Mesendoderm (in vitro differentiated cells): ENCODE results near the gene AMELX.

Experiments
- DNase-seq: peaks from one replicate; pipeline ENCODE4 v3.0.0; 2013
- H2AK5ac ChIP-seq: 2 replicates; pipeline ENCODE4 v1.6.1; 2013; ENCODE audit warnings: low read length, inconsistent platforms
- H2BK120ac ChIP-seq: 2 replicates; pipeline ENCODE4 v1.6.1; 2013; ENCODE audit warnings: low read depth, mild to moderate bottlenecking, low read length, moderate library complexity, mixed read lengths
- H2BK15ac ChIP-seq: replicated peaks from 2 replicates; pipeline ENCODE4 v1.6.1; 2013; ENCODE audit warnings: low read depth, mild to moderate bottlenecking, moderate library complexity
- H2BK5ac ChIP-seq: 2 replicates; pipeline ENCODE4 v1.6.1; 2013; ENCODE audit warnings: low read length, inconsistent platforms
- H3K18ac ChIP-seq: 2 replicates; pipeline ENCODE4 v1.6.1; 2013; ENCODE audit warnings: mild to moderate bottlenecking, low read length, mixed read lengths
- H3K23ac ChIP-seq: one replicate; pipeline ENCODE4 v1.6.1; 2013; ENCODE audit warnings: low read length
- H3K27ac ChIP-seq: 2 replicates; pipeline ENCODE4 v1.5.1; 2013; ENCODE audit warnings: low read depth, mild to moderate bottlenecking, inconsistent platforms, low read length, moderate library complexity
- H3K27me3 ChIP-seq: 2 replicates; pipeline ENCODE4 v1.6.1; 2013; ENCODE audit warnings: low read length, control low read depth, mild to moderate bottlenecking, inconsistent platforms; ENCODE audit not compliant: insufficient read depth, poor library complexity
- H3K36me3 ChIP-seq: 2 replicates; pipeline ENCODE4 v1.6.1; 2013; ENCODE audit warnings: low read length, inconsistent platforms; ENCODE audit not compliant: control insufficient read depth, insufficient read depth
- H3K4ac ChIP-seq: one replicate; pipeline ENCODE4 v1.6.1; 2013; ENCODE audit warnings: low read depth, mild to moderate bottlenecking, low read length, moderate library complexity
- H3K4me1 ChIP-seq: 2 replicates; pipeline ENCODE4 v1.6.1; 2013; ENCODE audit warnings: low read depth, low read length, inconsistent platforms; ENCODE audit not compliant: control insufficient read depth
- H3K4me2 ChIP-seq: 2 replicates; pipeline ENCODE4 v1.6.1; 2013; ENCODE audit warnings: low read length
- H3K4me3 ChIP-seq: 2 replicates; pipeline ENCODE4 v1.5.1; 2013; ENCODE audit warnings: mild to moderate bottlenecking, low read length
- H3K56ac ChIP-seq: one replicate; pipeline ENCODE4 v1.6.1; 2013; ENCODE audit warnings: low read length
- H3K79me1 ChIP-seq: 2 replicates; pipeline ENCODE4 v1.6.1; 2013; ENCODE audit warnings: low read length, inconsistent platforms
- H3K79me2 ChIP-seq: 2 replicates; pipeline ENCODE4 v1.6.1; 2013; ENCODE audit warnings: mild to moderate bottlenecking, low read length; ENCODE audit not compliant: control insufficient read depth, insufficient read depth
- H3K9ac ChIP-seq: 2 replicates; pipeline ENCODE4 v1.6.1; 2013; ENCODE audit warnings: low read length, inconsistent platforms
- H4K5ac ChIP-seq: one replicate; pipeline ENCODE4 v1.6.1; 2013; ENCODE audit warnings: low read length
- H4K8ac ChIP-seq: one replicate; pipeline ENCODE4 v1.6.1; 2013; ENCODE audit warnings: low read depth, mild to moderate bottlenecking, control low read depth, low read length, moderate library complexity
- WGBS: extraction: QIAGEN DNeasy Blood & Tissue Kit; methylation state at CpG from one replicate; pipeline ENCODE4 v1.1.7; 2013; ENCODE audit warnings: low lambda C conversion rate, missing lambda C conversion rate; ENCODE audit not compliant: insufficient coverage; ENCODE audit errors: extremely low coverage; 5-methylcytosine and 5-hydroxymethylcytosine counted together

The AMELX gene

DNA sequence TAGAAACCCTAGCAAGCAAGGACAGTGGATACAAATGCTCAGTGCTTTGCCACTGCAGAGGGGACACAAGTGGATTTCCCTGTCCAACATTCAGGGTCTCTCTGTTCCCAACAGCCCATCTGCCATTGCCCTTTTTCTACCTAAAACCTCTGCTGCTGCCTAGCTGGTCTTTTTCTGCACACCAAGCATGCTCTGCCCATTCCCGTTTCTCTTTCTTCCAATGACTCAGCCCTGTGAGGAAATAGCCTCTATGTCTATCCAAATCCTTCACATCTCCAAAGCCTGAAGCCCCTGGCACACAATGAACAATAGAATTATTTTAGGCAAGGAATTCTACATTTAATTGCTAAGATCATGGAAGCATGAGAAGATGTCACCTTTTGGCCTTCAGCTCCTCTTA lies 5.7 kb upstream of the AMELX start:
- Histone ChIP-seq H2AK5ac (no peak overlapping the region), H3K9ac (no peak overlapping the region), H3K79me2 (no peaks in the 10 kb centered on the region), H2BK15ac (no peak overlapping the region), H4K5ac (no peak overlapping the region), H3K56ac (no peak overlapping the region), H2BK5ac (no peak overlapping the region), H3K4me3 (no peak overlapping the region), H3K4me1 (no peaks in the 10 kb centered on the region), H3K79me1 (no peaks in the 10 kb centered on the region), H3K18ac (no peak overlapping the region), H3K4me2 (no peak overlapping the region), H2BK120ac (no peak overlapping the region), H3K23ac (no peak overlapping the region), H4K8ac (no peak overlapping the region), H3K27ac (no peak overlapping the region), H3K36me3 (no peaks in the 10 kb centered on the region), H3K27me3 (no peaks in the 10 kb centered on the region), H3K4ac (no peak overlapping the region)
- DNase-seq = no peak
- no CpG with 5 or more reads among the region's 1 CpG for WGBS

GRCh38 chrX:11290416-11291102 lies 2.7 kb upstream of the AMELX start:
- Histone ChIP-seq H2BK5ac (no peak overlapping the region), H2AK5ac (no peak overlapping the region), H3K79me1 (no peaks in the 10 kb centered on the region), H3K4ac (no peak overlapping the region), H3K18ac (no peak overlapping the region), H3K79me2 (no peaks in the 10 kb centered on the region), H3K27ac (no peak overlapping the region), H4K8ac (no peak overlapping the region), H3K4me3 (no peak overlapping the region), H4K5ac (no peak overlapping the region), H3K36me3 (no peaks in the 10 kb centered on the region), H3K9ac (no peak overlapping the region), H3K23ac (no peak overlapping the region), H2BK120ac (no peak overlapping the region), H3K4me1 (no peaks in the 10 kb centered on the region), H3K56ac (no peak overlapping the region), H3K4me2 (no peak overlapping the region), H2BK15ac (no peak overlapping the region), H3K27me3 (no peaks in the 10 kb centered on the region)
- no CpG with 5 or more reads among the region's 8 CpGs for WGBS
- no peak for DNase-seq

DNA sequence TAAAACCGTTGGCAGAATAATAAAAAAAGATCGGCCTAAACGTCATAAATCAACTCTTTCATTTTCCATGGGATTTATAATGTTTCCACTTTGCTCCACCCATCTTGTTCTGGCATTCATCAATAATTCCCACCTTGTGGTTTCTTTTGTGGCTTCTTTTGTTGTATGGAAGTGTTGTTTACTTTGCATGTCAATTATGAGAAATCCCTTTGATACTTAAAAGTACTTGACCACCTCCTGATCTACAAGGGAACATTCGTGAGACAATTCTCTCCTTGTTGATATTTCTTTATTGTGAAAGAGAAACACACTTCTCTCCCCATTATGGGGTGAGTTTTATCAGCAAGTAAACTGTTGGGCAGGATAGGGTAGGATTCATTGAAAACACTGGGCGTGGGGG lies 2.8 kb downstream of the AMELX start:
- Histone ChIP-seq H4K5ac (no peak overlapping the region), H3K23ac (no peak overlapping the region), H4K8ac (no peak overlapping the region), H3K56ac (no peak overlapping the region), H2BK5ac (no peak overlapping the region), H2BK15ac (no peak overlapping the region), H3K36me3 (no peaks in the 10 kb centered on the region), H2BK120ac (no peak overlapping the region), H3K27ac (no peak overlapping the region), H3K4me2 (no peak overlapping the region), H3K18ac (no peak overlapping the region), H3K4me1 (no peaks in the 10 kb centered on the region), H3K79me1 (no peaks in the 10 kb centered on the region), H3K9ac (no peak overlapping the region), H2AK5ac (no peak overlapping the region), H3K27me3 (no peaks in the 10 kb centered on the region), H3K79me2 (no peaks in the 10 kb centered on the region), H3K4ac (no peak overlapping the region), H3K4me3 (no peak overlapping the region)
- DNase-seq = no peak
- no CpG with 5 or more reads among the region's 5 CpGs for WGBS

- H3K27me3 ChIP-seq = no peaks in the 10 kb centered on the region
- H3K79me2 ChIP-seq = no peaks in the 10 kb centered on the region
- no peak overlapping the region for H3K4me2 ChIP-seq
- no peaks in the 10 kb centered on the region for H3K36me3 ChIP-seq
- no peak overlapping the region for H3K23ac ChIP-seq
- H3K79me1 ChIP-seq = no peaks in the 10 kb centered on the region
- H4K8ac ChIP-seq = no peak overlapping the region
- H3K56ac ChIP-seq = no peak overlapping the region
- DNase-seq = no peak
- H3K9ac ChIP-seq = no peak overlapping the region
- H3K18ac ChIP-seq = no peak overlapping the region
- H3K4me1 ChIP-seq = no peaks in the 10 kb centered on the region
- H2BK15ac ChIP-seq = no peak overlapping the region
- WGBS = no CpG with 5 or more reads among the region's 9 CpGs
- H2AK5ac ChIP-seq = no peak overlapping the region
- no peak overlapping the region for H3K27ac ChIP-seq
- no peak overlapping the region for H2BK120ac ChIP-seq
- H3K4me3 ChIP-seq = no peak overlapping the region
- no peak overlapping the region for H4K5ac ChIP-seq
- H3K4ac ChIP-seq = no peak overlapping the region
- no peak overlapping the region for H2BK5ac ChIP-seq
Measured at GRCh38 chrX:11298600-11298999, 5.4 kb downstream of the AMELX start.

- no peak overlapping the region for H4K5ac ChIP-seq
- no CpG with 5 or more reads among the region's 6 CpGs for WGBS
- H3K4me3 ChIP-seq = no peak overlapping the region
- H4K8ac ChIP-seq = no peak overlapping the region
- no peaks in the 10 kb centered on the region for H3K79me1 ChIP-seq
- H2BK120ac ChIP-seq = no peak overlapping the region
- no peaks in the 10 kb centered on the region for H3K36me3 ChIP-seq
- H3K4me1 ChIP-seq = no peaks in the 10 kb centered on the region
- H3K79me2 ChIP-seq = no peaks in the 10 kb centered on the region
- H3K18ac ChIP-seq = no peak overlapping the region
- H3K27me3 ChIP-seq = no peaks in the 10 kb centered on the region
- H2BK15ac ChIP-seq = no peak overlapping the region
- DNase-seq = no peak
- H2BK5ac ChIP-seq = no peak overlapping the region
- H2AK5ac ChIP-seq = no peak overlapping the region
- no peak overlapping the region for H3K23ac ChIP-seq
- H3K4ac ChIP-seq = no peak overlapping the region
- H3K56ac ChIP-seq = no peak overlapping the region
- H3K27ac ChIP-seq = no peak overlapping the region
- no peak overlapping the region for H3K4me2 ChIP-seq
- no peak overlapping the region for H3K9ac ChIP-seq
Measured at GRCh38 chrX:11304829-11305228, 11.6 kb downstream of the AMELX start.

GRCh38 chrX:11305641-11306040 lies 12.4 kb downstream of the AMELX start:
- Histone ChIP-seq H3K9ac (no peak overlapping the region), H3K23ac (no peak overlapping the region), H2AK5ac (no peak overlapping the region), H4K5ac (no peak overlapping the region), H3K4ac (no peak overlapping the region), H3K56ac (no peak overlapping the region), H4K8ac (no peak overlapping the region), H3K18ac (no peak overlapping the region), H3K4me1 (no peaks in the 10 kb centered on the region), H3K36me3 (no peaks in the 10 kb centered on the region), H3K27me3 (no peaks in the 10 kb centered on the region), H2BK120ac (no peak overlapping the region), H3K27ac (no peak overlapping the region), H3K4me2 (no peak overlapping the region), H3K4me3 (no peak overlapping the region), H2BK15ac (no peak overlapping the region), H3K79me2 (no peaks in the 10 kb centered on the region), H2BK5ac (no peak overlapping the region), H3K79me1 (no peaks in the 10 kb centered on the region)
- WGBS = no CpG with 5 or more reads among the region's 1 CpG
- DNase-seq = no peak
